ENCODE results near the gene PRSS1. TPM values are rescaled to one million over a fixed set of nuclear protein-coding genes. Genes with fewer than 3 reads are reported as not detected.
"Not testable (repeated sequence)": the region's sequence is repeated elsewhere in the genome, so short reads cannot be mapped to it uniquely, and the experiment has no call there.

Gene PRSS1
- total RNA-seq, 1 donor from 2014 or later: 118 TPM

DNA sequence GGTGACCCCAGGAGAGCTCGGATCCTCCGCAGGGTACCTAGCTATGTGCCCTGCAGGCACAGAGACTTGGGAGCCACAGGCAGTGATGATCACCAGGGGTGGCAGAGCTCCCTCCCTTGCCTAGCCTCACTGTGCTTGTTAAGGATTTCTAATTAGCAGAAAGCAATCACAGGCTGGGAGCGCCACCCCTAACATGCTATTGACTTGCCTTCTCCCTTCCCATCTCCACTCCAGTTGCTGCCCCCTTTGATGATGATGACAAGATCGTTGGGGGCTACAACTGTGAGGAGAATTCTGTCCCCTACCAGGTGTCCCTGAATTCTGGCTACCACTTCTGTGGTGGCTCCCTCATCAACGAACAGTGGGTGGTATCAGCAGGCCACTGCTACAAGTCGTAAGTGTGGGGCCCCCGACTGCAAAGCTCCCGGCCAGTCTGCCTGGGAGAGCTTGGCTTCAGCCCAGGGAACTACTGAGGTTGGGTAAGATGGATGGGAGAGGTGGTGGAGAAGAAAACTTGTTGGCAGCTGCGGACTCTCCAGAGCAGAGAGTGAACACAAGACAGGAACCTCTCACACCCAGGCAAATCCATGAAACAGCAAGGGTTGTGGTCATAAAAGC lies 1.2 kb downstream of the PRSS1 start:
- Mint-ChIP-seq H3K27me3 (peaks cover 6% of the 10 kb centered on the region), H3K9me3 (no peaks in the 10 kb centered on the region), H3K4me3 (no peak overlapping the region), H3K27ac (no peak overlapping the region), H3K36me3 (no peaks in the 10 kb centered on the region), H3K4me1 (ENCODE audit: unreplicated experiment) (no peaks in the 10 kb centered on the region)
- DNase-seq (ENCODE audit: extremely low spot score, unreplicated experiment): no peak
- TF ChIP-seq, protein P1, sequence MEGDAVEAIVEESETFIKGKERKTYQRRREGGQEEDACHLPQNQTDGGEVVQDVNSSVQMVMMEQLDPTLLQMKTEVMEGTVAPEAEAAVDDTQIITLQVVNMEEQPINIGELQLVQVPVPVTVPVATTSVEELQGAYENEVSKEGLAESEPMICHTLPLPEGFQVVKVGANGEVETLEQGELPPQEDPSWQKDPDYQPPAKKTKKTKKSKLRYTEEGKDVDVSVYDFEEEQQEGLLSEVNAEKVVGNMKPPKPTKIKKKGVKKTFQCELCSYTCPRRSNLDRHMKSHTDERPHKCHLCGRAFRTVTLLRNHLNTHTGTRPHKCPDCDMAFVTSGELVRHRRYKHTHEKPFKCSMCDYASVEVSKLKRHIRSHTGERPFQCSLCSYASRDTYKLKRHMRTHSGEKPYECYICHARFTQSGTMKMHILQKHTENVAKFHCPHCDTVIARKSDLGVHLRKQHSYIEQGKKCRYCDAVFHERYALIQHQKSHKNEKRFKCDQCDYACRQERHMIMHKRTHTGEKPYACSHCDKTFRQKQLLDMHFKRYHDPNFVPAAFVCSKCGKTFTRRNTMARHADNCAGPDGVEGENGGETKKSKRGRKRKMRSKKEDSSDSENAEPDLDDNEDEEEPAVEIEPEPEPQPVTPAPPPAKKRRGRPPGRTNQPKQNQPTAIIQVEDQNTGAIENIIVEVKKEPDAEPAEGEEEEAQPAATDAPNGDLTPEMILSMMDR (conservative IDR thresholded peaks at IDR 0.05): no peak

- not testable (repeated sequence) for H3K4me1 Mint-ChIP-seq (ENCODE audit: unreplicated experiment); H3K36me3 Mint-ChIP-seq; DNase-seq (ENCODE audit: extremely low spot score, unreplicated experiment); H3K27ac Mint-ChIP-seq; H3K9me3 Mint-ChIP-seq; H3K4me3 Mint-ChIP-seq; H3K27me3 Mint-ChIP-seq
These were observed 2.4 kb downstream of the PRSS1 start for GRCh38 chr7:142751526-142752175.

- DNase-seq (ENCODE audit: extremely low spot score, unreplicated experiment): no peak
- TF ChIP-seq, protein P1 (conservative IDR thresholded peaks at IDR 0.05): no peak
- Mint-ChIP-seq H3K27me3 (peaks cover 6% of the 10 kb centered on the region), H3K4me3 (no peak overlapping the region), H3K4me1 (ENCODE audit: unreplicated experiment) (no peaks in the 10 kb centered on the region), H3K27ac (no peak overlapping the region), H3K9me3 (no peaks in the 10 kb centered on the region), H3K36me3 (no peaks in the 10 kb centered on the region)
These were observed 3.3 kb downstream of the PRSS1 start for GRCh38 chr7:142752376-142753225.

DNA sequence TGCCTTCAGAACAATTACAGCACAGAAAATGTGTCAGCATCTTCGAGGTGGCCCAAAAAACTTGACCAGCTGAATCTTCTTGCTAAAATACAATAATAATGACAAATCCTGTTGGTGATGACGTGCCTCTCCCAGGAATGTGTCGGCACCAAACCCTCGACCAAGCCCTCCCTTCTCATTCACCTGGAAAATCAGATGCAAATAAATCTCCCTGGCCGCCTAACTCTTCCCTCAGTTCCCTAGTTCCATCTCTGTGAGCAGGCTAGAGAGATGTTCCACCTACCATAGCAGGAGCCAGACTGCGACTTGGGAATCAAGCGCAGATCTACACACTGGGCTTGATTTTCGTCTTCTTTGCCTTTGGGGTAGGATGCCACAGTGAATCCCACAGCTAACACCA lies 4.1 kb downstream of the PRSS1 start:
- TF ChIP-seq, protein P1 (conservative IDR thresholded peaks at IDR 0.05): no peak
- Mint-ChIP-seq H3K4me1 (ENCODE audit: unreplicated experiment) (no peaks in the 10 kb centered on the region), H3K4me3 (no peak overlapping the region), H3K9me3 (no peaks in the 10 kb centered on the region), H3K27me3 (peaks cover 12% of the 10 kb centered on the region), H3K27ac (no peak overlapping the region), H3K36me3 (no peaks in the 10 kb centered on the region)
- no peak for DNase-seq (ENCODE audit: extremely low spot score, unreplicated experiment)

GRCh38 chr7:142753925-142754491 lies 4.7 kb downstream of the PRSS1 start:
- not testable (repeated sequence) for H3K27ac Mint-ChIP-seq; H3K9me3 Mint-ChIP-seq; H3K36me3 Mint-ChIP-seq; H3K4me1 Mint-ChIP-seq (ENCODE audit: unreplicated experiment); DNase-seq (ENCODE audit: extremely low spot score, unreplicated experiment); H3K4me3 Mint-ChIP-seq
- H3K27me3 Mint-ChIP-seq: peaks cover 13% of the 10 kb centered on the region

GRCh38 chr7:142754681-142755575 lies 5.7 kb downstream of the PRSS1 start:
- Mint-ChIP-seq H3K4me3 (no peak overlapping the region), H3K27me3 (peaks cover 21% of the 10 kb centered on the region)

GRCh38 chr7:142758312-142758711 lies 9.0 kb downstream of the PRSS1 start:
- not testable (repeated sequence) for DNase-seq (ENCODE audit: extremely low spot score, unreplicated experiment); H3K36me3 Mint-ChIP-seq; H3K27ac Mint-ChIP-seq; H3K4me3 Mint-ChIP-seq; H3K4me1 Mint-ChIP-seq (ENCODE audit: unreplicated experiment); H3K9me3 Mint-ChIP-seq
- H3K27me3 Mint-ChIP-seq: peaks cover 22% of the 10 kb centered on the region

More at GRCh38 chr7:142754681-142755575, 5.7 kb downstream of the PRSS1 start:
- Mint-ChIP-seq H3K36me3 (no peaks in the 10 kb centered on the region), H3K9me3 (no peaks in the 10 kb centered on the region), H3K4me1 (ENCODE audit: unreplicated experiment) (no peaks in the 10 kb centered on the region), H3K27ac (no peak overlapping the region)
- DNase-seq (ENCODE audit: extremely low spot score, unreplicated experiment): no peak
- TF ChIP-seq, protein P1 (conservative IDR thresholded peaks at IDR 0.05): no peak

All from type B pancreatic cell (in vitro differentiated cells).